Trophoblast cell (in vitro differentiated cells and primary cell): ENCODE data around the gene PARK7. TPM values are rescaled to one million over a fixed set of nuclear protein-coding genes. Genes with fewer than 3 reads are reported as not detected.

ENCODE experiments used
- DNase-seq, 2 donors: peaks; one replicate each; pipeline ENCODE4 v3.0.0-alpha.2; 2016
- H2AFZ ChIP-seq: 2 replicates; pipeline ENCODE4 v1.6.1; 2013; ENCODE audit warnings: low read length, moderate library complexity, mild to moderate bottlenecking; ENCODE audit not compliant: insufficient read depth, poor library complexity
- H2AK5ac ChIP-seq: 2 replicates; pipeline ENCODE4 v1.6.1; 2013; ENCODE audit warnings: mild to moderate bottlenecking, low read length
- H2BK120ac ChIP-seq: 2 replicates; pipeline ENCODE4 v1.6.1; 2013; ENCODE audit warnings: low read length, mild to moderate bottlenecking, moderate library complexity; ENCODE audit not compliant: insufficient read depth, poor library complexity
- H2BK12ac ChIP-seq: 2 replicates; pipeline ENCODE4 v1.6.1; 2013; ENCODE audit warnings: mild to moderate bottlenecking, low read length, moderate library complexity
- H2BK5ac ChIP-seq: 2 replicates; pipeline ENCODE4 v1.6.1; 2013; ENCODE audit warnings: low read length, low read depth, moderate library complexity, mild to moderate bottlenecking; ENCODE audit not compliant: poor library complexity
- H3K14ac ChIP-seq: 2 replicates; pipeline ENCODE4 v1.6.1; 2013; ENCODE audit warnings: mild to moderate bottlenecking, low read length
- H3K18ac ChIP-seq: 2 replicates; pipeline ENCODE4 v1.6.1; 2013; ENCODE audit warnings: mild to moderate bottlenecking, low read length
- H3K23ac ChIP-seq: 2 replicates; pipeline ENCODE4 v1.6.1; 2013; ENCODE audit warnings: low read length
- H3K27ac ChIP-seq: 2 replicates; pipeline ENCODE4 v1.5.1; 2013; ENCODE audit warnings: low read depth, mild to moderate bottlenecking, inconsistent platforms, low read length, moderate library complexity
- H3K27me3 ChIP-seq: 2 replicates; pipeline ENCODE4 v1.6.1; 2013; ENCODE audit warnings: inconsistent platforms, mild to moderate bottlenecking, low read length, moderate library complexity; ENCODE audit not compliant: insufficient read depth
- H3K36me3 ChIP-seq, 2 experiments: 1 replicate in 1 of 2; 2 replicates in 1 of 2; pipeline ENCODE4 v1.6.1; 2013; ENCODE audit warnings: low read length in 2 of 2, mild to moderate bottlenecking in 2 of 2, moderate library complexity in 1 of 2; ENCODE audit not compliant: insufficient read depth in 2 of 2, control insufficient read depth in 1 of 2
- H3K4ac ChIP-seq: 2 replicates; pipeline ENCODE4 v1.6.1; 2013; ENCODE audit warnings: low read depth, mild to moderate bottlenecking, low read length, moderate library complexity
- H3K4me1 ChIP-seq, 2 experiments: 1 replicate in 1 of 2; 2 replicates in 1 of 2; pipeline ENCODE4 v1.6.1; 2013; ENCODE audit warnings: low read length in 2 of 2, mild to moderate bottlenecking in 2 of 2, moderate library complexity in 1 of 2; ENCODE audit not compliant: insufficient read depth in 2 of 2, control insufficient read depth in 1 of 2
- H3K4me2 ChIP-seq: 2 replicates; pipeline ENCODE4 v1.6.1; 2013; ENCODE audit warnings: inconsistent platforms, mild to moderate bottlenecking, low read length, moderate library complexity
- H3K4me3 ChIP-seq: 2 replicates; pipeline ENCODE4 v1.5.1; 2013; ENCODE audit warnings: mild to moderate bottlenecking, low read depth, low read length, inconsistent platforms
- H3K79me1 ChIP-seq: one replicate; pipeline ENCODE4 v1.6.1; 2013; ENCODE audit warnings: low read length
- H3K79me2 ChIP-seq: 2 replicates; pipeline ENCODE4 v1.6.1; 2013; ENCODE audit warnings: low read length, mild to moderate bottlenecking; ENCODE audit not compliant: control insufficient read depth, insufficient read depth, poor library complexity
- H3K9ac ChIP-seq: 2 replicates; pipeline ENCODE4 v1.6.1; 2013; ENCODE audit warnings: mild to moderate bottlenecking, low read length
- H3K9me3 ChIP-seq: 2 replicates; pipeline ENCODE4 v1.6.1; 2013; ENCODE audit warnings: low read depth, mild to moderate bottlenecking, control low read depth, inconsistent platforms, low read length; ENCODE audit not compliant: insufficient read depth
- H4K12ac ChIP-seq: 2 replicates; pipeline ENCODE4 v1.6.1; 2013; ENCODE audit warnings: low read depth, mild to moderate bottlenecking, low read length, moderate library complexity
- H4K8ac ChIP-seq: 2 replicates; pipeline ENCODE4 v1.6.1; 2013; ENCODE audit warnings: low read depth, mild to moderate bottlenecking, low read length, moderate library complexity
- H4K91ac ChIP-seq: one replicate; pipeline ENCODE4 v1.6.1; 2013; ENCODE audit warnings: low read depth, mild to moderate bottlenecking, low read length, moderate library complexity
- WGBS: extraction: QIAGEN DNeasy Blood & Tissue Kit; methylation state at CpG from one replicate; pipeline ENCODE4 v1.1.7; 2013; ENCODE audit warnings: missing lambda C conversion rate; ENCODE audit not compliant: insufficient read length, insufficient coverage; ENCODE audit errors: extremely low coverage; 5-methylcytosine and 5-hydroxymethylcytosine counted together
- polyA plus RNA-seq: library from polyadenylated mRNA; stranded (reverse); fragments of 200-250 nt; gene quantifications from 2 replicates; pipeline ENCODE4 v1.2.3, GENCODE V29; 2013

The PARK7 gene
- polyA plus RNA-seq = 191 and 200 TPM in 2 replicates

DNA sequence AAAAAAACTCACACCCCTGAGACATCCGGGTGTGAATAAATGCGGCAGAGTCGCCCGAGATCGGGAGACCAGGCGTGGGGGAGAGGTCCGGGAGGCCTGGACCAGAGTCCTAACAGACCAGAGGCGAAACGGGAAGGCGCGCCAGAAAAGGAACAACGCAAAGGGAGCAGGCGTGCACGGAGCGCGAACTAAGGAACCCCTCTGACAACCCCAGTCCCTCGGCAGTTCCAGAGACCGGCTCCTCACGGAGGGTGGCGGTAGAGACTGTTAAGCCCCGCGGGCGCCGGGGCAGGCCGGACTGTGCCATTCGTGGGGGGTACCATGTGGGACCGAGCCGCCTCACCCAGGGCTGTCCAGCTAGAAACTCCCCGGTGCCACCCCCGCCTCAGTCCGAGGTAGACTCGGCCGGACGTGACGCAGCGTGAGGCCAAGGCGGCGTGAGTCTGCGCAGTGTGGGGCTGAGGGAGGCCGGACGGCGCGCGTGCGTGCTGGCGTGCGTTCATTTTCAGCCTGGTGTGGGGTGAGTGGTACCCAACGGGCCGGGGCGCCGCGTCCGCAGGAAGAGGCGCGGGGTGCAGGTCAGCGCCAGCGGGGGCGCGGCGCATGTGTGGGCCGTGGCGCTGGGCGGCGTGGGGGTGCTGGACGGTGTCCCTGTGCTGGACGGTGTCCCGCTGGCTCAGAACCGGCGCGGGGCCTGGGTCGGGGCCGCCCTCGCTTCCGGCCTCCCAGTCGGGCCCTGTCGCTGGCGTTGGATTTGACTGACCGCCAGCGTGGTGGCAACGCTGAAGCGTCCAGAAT, at the start of gene PARK7:
Gene PARK7 (plus strand): TSS at position 496 of the 798 bp plus-strand sequence. CDS start 1,075 bp downstream, outside the sequence.
- no CpG with 5 or more reads among the region's 81 CpGs for WGBS

GRCh38 chr1:7912145-7912544, 49.4 kb upstream of the PARK7 start:
- DNase-seq = no peak
- H4K12ac ChIP-seq = no peak overlapping the region
- no peak overlapping the region for H4K8ac ChIP-seq
- no peak overlapping the region for H2AK5ac ChIP-seq
- H3K18ac ChIP-seq = no peak overlapping the region
- H2AFZ ChIP-seq = no peak overlapping the region
- no peaks in the 10 kb centered on the region for H3K79me2 ChIP-seq
- H2BK5ac ChIP-seq = no peak overlapping the region
- no CpG with 5 or more reads among the region's 3 CpGs for WGBS
- H3K9me3 ChIP-seq = no peaks in the 10 kb centered on the region
- H3K79me1 ChIP-seq = no peaks in the 10 kb centered on the region
- H3K4ac ChIP-seq = no peak overlapping the region
- no peaks in the 10 kb centered on the region for H3K36me3 ChIP-seq
- no peak overlapping the region for H2BK120ac ChIP-seq
- H3K27me3 ChIP-seq = no peaks in the 10 kb centered on the region
- H3K23ac ChIP-seq = no peak overlapping the region
- no peak overlapping the region for H4K91ac ChIP-seq
- H3K4me1 ChIP-seq = no peaks in the 10 kb centered on the region
- H3K27ac ChIP-seq = no peak overlapping the region
- H3K14ac ChIP-seq = no peak overlapping the region
- H3K4me2 ChIP-seq = no peak overlapping the region
- no peak overlapping the region for H3K9ac ChIP-seq
- H2BK12ac ChIP-seq = no peak overlapping the region
- no peak overlapping the region for H3K4me3 ChIP-seq

More for the DNA sequence above, at the start of gene PARK7:
- H2BK5ac ChIP-seq = peak within 1 kb of the TSS; percentile 87
- peak within 1 kb of the TSS; percentile 98 for H3K18ac ChIP-seq
- peaks cover 7% of the 10 kb centered on the region for H3K79me1 ChIP-seq
- H3K9ac ChIP-seq = peak within 1 kb of the TSS; percentile 98
- peak within 1 kb of the TSS; percentile 85 for H4K91ac ChIP-seq
- peak; percentile 99 to 100 for DNase-seq
- no peaks in the 10 kb centered on the region for H3K4me1 ChIP-seq
- peak within 1 kb of the TSS; percentile 95 for H2AFZ ChIP-seq
- no peak within 1 kb of the TSS for H3K23ac ChIP-seq
- H2BK120ac ChIP-seq = peak within 1 kb of the TSS; percentile 43
- peak within 1 kb of the TSS; percentile 85 for H3K4ac ChIP-seq
- H3K4me2 ChIP-seq = peak within 1 kb of the TSS; percentile 71
- peak within 1 kb of the TSS; percentile 98 for H4K8ac ChIP-seq
- H3K79me2 ChIP-seq = peaks cover 6% of the 10 kb centered on the region
- H2AK5ac ChIP-seq = peak within 1 kb of the TSS; percentile 42
- H3K27me3 ChIP-seq = no peaks in the 10 kb centered on the region
- H2BK12ac ChIP-seq = no peak within 1 kb of the TSS
- H4K12ac ChIP-seq = peak within 1 kb of the TSS; percentile 69
- H3K4me3 ChIP-seq = peak within 1 kb of the TSS; percentile 100
- no peaks in the 10 kb centered on the region for H3K9me3 ChIP-seq
- H3K14ac ChIP-seq = peak within 1 kb of the TSS; percentile 89
- peaks cover 17 to 31% of the 10 kb centered on the region in 2 experiments for H3K36me3 ChIP-seq
- peak within 1 kb of the TSS; percentile 84 for H3K27ac ChIP-seq

DNA sequence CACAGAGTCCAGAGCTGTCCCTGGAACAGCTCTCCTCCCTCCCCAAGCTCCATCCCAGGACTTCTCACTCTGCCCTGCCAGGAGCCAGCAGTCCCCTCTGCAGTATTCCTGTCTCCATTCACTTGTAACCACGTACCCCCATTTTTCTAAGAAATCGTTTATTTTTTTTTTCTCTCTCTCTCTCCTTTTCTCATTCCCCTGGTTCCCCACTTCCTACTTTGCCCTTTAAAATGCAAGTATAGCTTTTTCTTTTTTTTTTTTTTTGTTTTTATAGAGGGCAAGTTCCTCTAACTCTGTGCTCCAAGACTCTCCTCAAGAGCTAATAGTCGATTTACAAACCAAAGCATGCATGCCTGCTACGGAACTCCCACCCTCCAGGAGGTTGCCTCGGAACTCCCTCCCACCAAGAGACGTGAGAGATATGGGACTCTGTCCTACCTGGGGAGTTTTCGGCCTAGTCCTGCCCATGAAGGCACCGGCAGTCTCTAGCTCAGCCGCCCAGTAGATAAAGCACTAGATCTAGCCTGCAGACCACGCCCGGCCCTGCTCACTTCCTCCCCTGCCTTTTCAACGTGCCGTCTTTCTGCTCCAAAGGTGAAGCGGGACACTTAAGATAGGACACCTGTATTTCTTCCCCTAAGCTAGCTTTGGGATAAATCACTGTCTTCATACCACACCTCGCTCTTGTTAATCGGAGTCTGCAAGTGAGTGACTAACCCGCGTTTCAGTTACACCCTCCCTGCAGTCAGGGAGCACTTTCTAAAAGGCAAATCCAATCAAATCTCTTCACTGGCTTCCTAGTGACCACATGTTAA, 48.6 kb upstream of the PARK7 start:
- Histone ChIP-seq H3K14ac (no peak overlapping the region), H4K91ac (no peak overlapping the region), H2BK120ac (no peak overlapping the region), H3K9me3 (no peaks in the 10 kb centered on the region), H3K23ac (no peak overlapping the region), H3K27me3 (no peaks in the 10 kb centered on the region), H2BK12ac (no peak overlapping the region), H3K4me3 (no peak overlapping the region), H3K4me2 (no peak overlapping the region), H4K8ac (no peak overlapping the region), H2AFZ (no peak overlapping the region), H4K12ac (peak overlapping the region; percentile 30), H3K36me3 (no peaks in the 10 kb centered on the region), H3K4me1 (no peaks in the 10 kb centered on the region), H3K79me2 (no peaks in the 10 kb centered on the region), H2AK5ac (no peak overlapping the region), H3K79me1 (no peaks in the 10 kb centered on the region), H3K27ac (no peak overlapping the region), H2BK5ac (no peak overlapping the region), H3K9ac (no peak overlapping the region), H3K4ac (no peak overlapping the region), H3K18ac (no peak overlapping the region)
- peak; percentile 16 to 34 for DNase-seq
- no CpG with 5 or more reads among the region's 18 CpGs for WGBS

- Histone ChIP-seq H2AK5ac (no peak overlapping the region), H3K27ac (no peak overlapping the region), H2AFZ (no peak overlapping the region), H3K4me1 (no peaks in the 10 kb centered on the region), H3K4me2 (no peak overlapping the region), H3K23ac (no peak overlapping the region), H3K9me3 (no peaks in the 10 kb centered on the region), H2BK12ac (no peak overlapping the region), H3K79me2 (no peaks in the 10 kb centered on the region), H4K91ac (no peak overlapping the region), H3K79me1 (no peaks in the 10 kb centered on the region), H4K8ac (no peak overlapping the region), H3K18ac (no peak overlapping the region), H4K12ac (no peak overlapping the region), H3K27me3 (no peaks in the 10 kb centered on the region), H3K36me3 (no peaks in the 10 kb centered on the region), H3K14ac (no peak overlapping the region), H2BK120ac (no peak overlapping the region), H3K4me3 (no peak overlapping the region), H3K4ac (no peak overlapping the region), H3K9ac (no peak overlapping the region), H2BK5ac (no peak overlapping the region)
- no CpG with 5 or more reads among the region's 5 CpGs for WGBS
- no peak for DNase-seq
These were observed 45.5 kb upstream of the PARK7 start for GRCh38 chr1:7915826-7916500.
